HepG2 (cell line): ENCODE data around the gene UNC50. TPM values are rescaled to one million over a fixed set of nuclear protein-coding genes. Genes with fewer than 3 reads are reported as not detected.
A peak's percentile ranks its signal among the peaks of the same experiment; 100 is the strongest.

Experiments
- ETV5 ChIP-seq: IDR thresholded peaks from 2 replicates; pipeline ENCODE4 v1.6.1; 2018; ENCODE audit warnings: missing biosample characterization, missing genetic modification reagents, inconsistent platforms, borderline replicate concordance
- HNF4A ChIP-seq: sonication (generic); formaldehyde crosslinking; IDR thresholded peaks from 2 replicates; pipeline ENCODE4 v1.4.0; 2020; ENCODE audit warnings: missing genetic modification reagents
- IRF2 ChIP-seq: IDR thresholded peaks from 2 replicates; pipeline ENCODE4 v1.6.1; 2018; ENCODE audit warnings: missing genetic modification reagents, missing compliant biosample characterization
- JUND ChIP-seq: sonication (generic); formaldehyde crosslinking; IDR thresholded peaks from 2 replicates; pipeline ENCODE4 v1.8.0; 2022; ENCODE audit warnings: mild to moderate bottlenecking, missing genetic modification reagents
- KDM4B ChIP-seq: sonication (generic); formaldehyde crosslinking; IDR thresholded peaks from 2 replicates; pipeline ENCODE4 v1.4.0; 2020; ENCODE audit warnings: missing genetic modification reagents
- KLF6 ChIP-seq: IDR thresholded peaks from 2 replicates; pipeline ENCODE4 v1.8.0; 2016; ENCODE audit warnings: missing biosample characterization, missing genetic modification reagents
- PAF1 ChIP-seq: IDR thresholded peaks from 2 replicates; pipeline ENCODE4 v1.6.1; 2016; ENCODE audit warnings: missing genetic modification reagents, missing compliant biosample characterization
- PITX1 ChIP-seq: sonication (generic); formaldehyde crosslinking; IDR thresholded peaks from 2 replicates; pipeline ENCODE4 v1.5.1; 2020; ENCODE audit warnings: mild to moderate bottlenecking, missing genetic modification reagents
- SMARCC2 ChIP-seq: fragments of 450-650 bp; IDR thresholded peaks from 2 replicates; pipeline ENCODE4 v1.6.1; 2017; ENCODE audit warnings: antibody characterized with exemption, mild to moderate bottlenecking
- SYNCRIP ChIP-seq: fragments of 200-400 bp; formaldehyde crosslinking; IDR thresholded peaks from 2 replicates; pipeline ENCODE4 v1.6.1; 2018; ENCODE audit warnings: mild to moderate bottlenecking, low read depth, low read length; ENCODE audit not compliant: insufficient read depth
- THRA ChIP-seq: sonication (generic); formaldehyde crosslinking; IDR thresholded peaks from 2 replicates; pipeline ENCODE4 v1.4.0; 2020; ENCODE audit warnings: missing genetic modification reagents, borderline replicate concordance
- ZC3H4 ChIP-seq: sonication (generic); formaldehyde crosslinking; IDR thresholded peaks from 2 replicates; pipeline ENCODE4 v1.4.0; 2020; ENCODE audit warnings: missing genetic modification reagents, borderline replicate concordance
- ZGPAT ChIP-seq: IDR thresholded peaks from 2 replicates; pipeline ENCODE4 v1.6.1; 2016; ENCODE audit warnings: mild to moderate bottlenecking
- ZNF232 ChIP-seq: sonication (generic); formaldehyde crosslinking; IDR thresholded peaks from 2 replicates; pipeline ENCODE4 v1.4.0; 2020; ENCODE audit warnings: missing genetic modification reagents, borderline replicate concordance
- ZNF296 ChIP-seq: sonication (generic); formaldehyde crosslinking; conservative IDR thresholded peaks from 2 replicates; pipeline ENCODE4 v1.5.0; 2020; ENCODE audit warnings: mild to moderate bottlenecking, missing genetic modification reagents
- ZNF33B ChIP-seq: sonication (generic); formaldehyde crosslinking; IDR thresholded peaks from 2 replicates; pipeline ENCODE4 v1.5.1; 2020; ENCODE audit warnings: mild to moderate bottlenecking, missing genetic modification reagents
- ZNF407 ChIP-seq: sonication (generic); formaldehyde crosslinking; IDR thresholded peaks from one replicate; pipeline ENCODE4 v1.5.1; 2020; ENCODE audit warnings: mild to moderate bottlenecking, missing genetic modification reagents; ENCODE audit errors: not compliant biosample characterization
- ZNF772 ChIP-seq: sonication (generic); formaldehyde crosslinking; IDR thresholded peaks from 2 replicates; pipeline ENCODE4 v1.5.0; 2020; ENCODE audit warnings: mild to moderate bottlenecking, missing genetic modification reagents
- ZNF777 ChIP-seq: sonication (generic); formaldehyde crosslinking; IDR thresholded peaks from 2 replicates; pipeline ENCODE4 v1.4.0; 2020; ENCODE audit warnings: missing genetic modification reagents
- polyA plus RNA-seq, 8 experiments: library from polyadenylated mRNA; depleted of rRNA in 3 of 8; stranded (reverse) in 7 of 8; unstranded in 1 of 8; fragments of >200 nt; fragmentation: Illumina TruSeq in 4 of 8; extraction: Trizol in 4 of 8; gene quantifications; 2 replicates each; pipeline versions ENCODE4 v1.2.1 to v1.2.3, GENCODE V29; 2011 to 2016; ENCODE audit warnings: low read depth in 4 of 8, missing spikeins in 1 of 8, mixed read lengths in 1 of 8; ENCODE audit not compliant: insufficient read depth in 1 of 8
- total RNA-seq, 5 experiments: library from RNA; depleted of rRNA; stranded (reverse); fragments of >200 nt; fragmentation: Illumina TruSeq; extraction: Trizol; gene quantifications; 2 replicates each; pipeline ENCODE4 v1.2.3, GENCODE V29; 2016; ENCODE audit warnings: low read depth in 1 of 5

Gene UNC50
- total and polyA plus RNA-seq, 2 of the 13 experiments (the other 11 are each of a cell fraction or from before 2014, with no cell fraction given) = 92.6 to 95.6 TPM

- TF ChIP-seq SYNCRIP (no peak), SMARCC2 (no peak), THRA (CRISPR knock-in tag) (peak; percentile 83), ZNF777 (CRISPR knock-in tag) (peak; percentile 76), PITX1 (CRISPR knock-in tag) (peak; percentile 87), KLF6 (CRISPR knock-in tag) (peak; percentile 98), IRF2 (CRISPR knock-in tag) (peak; percentile 96), PAF1 (CRISPR knock-in tag) (no peak), KDM4B (CRISPR knock-in tag) (peak; percentile 64; the same call in 1 of the 2 replicates), ZGPAT (CRISPR knock-in tag) (peak; percentile 96), ZNF33B (CRISPR knock-in tag) (peak; percentile 99), JUND (CRISPR knock-in tag) (peak; percentile 59; the same call in 1 of the 2 replicates), ZNF772 (no peak; the same call in none of the 2 replicates), ETV5 (CRISPR knock-in tag) (peak; percentile 96), ZNF296 (CRISPR knock-in tag) (0 out of 2 replicates have a peak, but pooled peaks have one; percentile 71), ZNF407 (CRISPR knock-in tag) (peak; percentile 100), ZC3H4 (CRISPR knock-in tag) (peak; percentile 22; the same call in 1 of the 2 replicates), HNF4A (CRISPR knock-in tag) (peak; percentile 23; the same call in 1 of the 2 replicates), ZNF232 (CRISPR knock-in tag) (peak; percentile 90)
Measured at GRCh38 chr2:98608116-98608961, at the start of gene UNC50, which contains the start of gene COA5 (continued).
